HEK293 (cell line): ENCODE data around the gene PIK3R3.

ENCODE experiments used
- CTCF ChIA-PET: fragments of 350-600 bp; formaldehyde crosslinking; extraction: SDS; loops from one replicate; lab custom pipeline; 2021; ENCODE audit warnings: antibody characterized with exemption; lab: Yijun Ruan, JAX
- POLR2A ChIA-PET: fragments of 300-600 bp; formaldehyde crosslinking; extraction: SDS; loops from one replicate; lab custom pipeline; 2020; ENCODE audit warnings: antibody characterized with exemption, inconsistent platforms; lab: Yijun Ruan, JAX
- H3K27ac ChIP-seq: fragments of 200-500 bp; sonication (Bioruptor generic); 2 replicates; pipeline ENCODE4 v1.5.1; 2014; ENCODE audit warnings: low read depth, low read length, control low read depth, inconsistent platforms; ENCODE audit errors: extremely low read depth
- H3K36me3 ChIP-seq, 2 experiments: fragments of 200-500 bp in 1 of 2; sonication (Bioruptor generic) in 1 of 2; 1 replicate in 1 of 2; 2 replicates in 1 of 2; pipeline ENCODE4 v1.5.1; 2014 to 2017; ENCODE audit warnings: inconsistent platforms in 2 of 2, low read length in 2 of 2; ENCODE audit not compliant: control insufficient read depth in 2 of 2, insufficient read depth in 1 of 2
- H3K4me1 ChIP-seq: fragments of 200-500 bp; sonication (Bioruptor generic); 2 replicates; pipeline ENCODE4 v1.5.1; 2014; ENCODE audit warnings: mild to moderate bottlenecking, low read length, inconsistent platforms; ENCODE audit not compliant: control insufficient read depth, insufficient read depth
- H3K4me3 ChIP-seq: 2 replicates; pipeline ENCODE4 v1.5.1; 2011; ENCODE audit warnings: low read depth, mild to moderate bottlenecking, control low read depth, low read length, moderate library complexity
- H3K9me3 ChIP-seq: fragments of 200-500 bp; sonication (Bioruptor generic); 2 replicates; pipeline ENCODE4 v1.5.1; 2014; ENCODE audit warnings: low read depth, low read length, inconsistent platforms; ENCODE audit not compliant: control insufficient read depth, insufficient read depth
- GLIS1 ChIP-seq: fragments of 450-650 bp; formaldehyde crosslinking; IDR thresholded peaks from 2 replicates; pipeline ENCODE4 v1.5.1; 2016; ENCODE audit warnings: missing biosample characterization, missing genetic modification characterization
- HOXC10 ChIP-seq: sonication (generic); formaldehyde crosslinking; IDR thresholded peaks from 2 replicates; pipeline ENCODE4 v1.8.1; 2023; ENCODE audit warnings: mild to moderate bottlenecking, missing genetic modification reagents
- KLF8 ChIP-seq: fragments of 450-650 bp; formaldehyde crosslinking; IDR thresholded peaks from 2 replicates; pipeline ENCODE4 v1.5.1; 2016; ENCODE audit warnings: missing biosample characterization, missing genetic modification characterization
- MYNN ChIP-seq: fragments of 450-650 bp; formaldehyde crosslinking; IDR thresholded peaks from 2 replicates; pipeline ENCODE4 v1.5.1; 2016; ENCODE audit warnings: missing biosample characterization, missing genetic modification characterization, borderline replicate concordance
- REST ChIP-seq: fragments of 450-650 bp; formaldehyde crosslinking; IDR thresholded peaks from 2 replicates; pipeline ENCODE4 v1.5.1; 2016; ENCODE audit warnings: missing biosample characterization, missing genetic modification characterization
- SP2 ChIP-seq: fragments of 450-650 bp; formaldehyde crosslinking; IDR thresholded peaks from 2 replicates; pipeline ENCODE4 v1.5.1; 2016; ENCODE audit warnings: missing biosample characterization, missing genetic modification characterization
- ZBTB11 ChIP-seq: fragments of 450-650 bp; formaldehyde crosslinking; conservative IDR thresholded peaks from 2 replicates; pipeline ENCODE4 v1.5.1; 2016; ENCODE audit warnings: low read depth, missing biosample characterization, missing genetic modification characterization
- ZBTB17 ChIP-seq: fragments of 450-650 bp; formaldehyde crosslinking; IDR thresholded peaks from 2 replicates; pipeline ENCODE4 v1.5.1; 2016; ENCODE audit warnings: missing biosample characterization, missing genetic modification characterization
- ZFP69B ChIP-seq: fragments of 450-650 bp; formaldehyde crosslinking; IDR thresholded peaks from 2 replicates; pipeline ENCODE4 v1.5.1; 2016; ENCODE audit warnings: missing biosample characterization, missing genetic modification characterization
- ZNF10 ChIP-seq: fragments of 450-650 bp; formaldehyde crosslinking; IDR thresholded peaks from 2 replicates; pipeline ENCODE4 v1.5.1; 2017; ENCODE audit warnings: missing biosample characterization, missing genetic modification characterization
- ZNF132 ChIP-seq: fragments of 450-650 bp; formaldehyde crosslinking; IDR thresholded peaks from 2 replicates; pipeline ENCODE4 v1.5.1; 2017; ENCODE audit warnings: missing biosample characterization, missing genetic modification characterization, borderline replicate concordance
- ZNF202 ChIP-seq: fragments of 450-650 bp; formaldehyde crosslinking; IDR thresholded peaks from 2 replicates; pipeline ENCODE4 v1.5.1; 2016; ENCODE audit warnings: missing biosample characterization, missing genetic modification characterization, borderline replicate concordance
- ZNF248 ChIP-seq: fragments of 450-650 bp; formaldehyde crosslinking; IDR thresholded peaks from 2 replicates; pipeline ENCODE4 v1.5.1; 2017; ENCODE audit warnings: missing biosample characterization, missing genetic modification characterization
- ZNF274 ChIP-seq, 2 experiments: fragments of 200-500 bp in 1 of 2; fragments of 450-650 bp in 1 of 2; sonication (Bioruptor generic) in 1 of 2; formaldehyde crosslinking in 1 of 2; IDR thresholded peaks; 2 replicates each; pipeline versions ENCODE4 v1.5.1 to v1.6.1; 2014 to 2016; ENCODE audit warnings: borderline replicate concordance in 1 of 2, inconsistent platforms in 1 of 2, low read length in 1 of 2, missing biosample characterization in 1 of 2, missing genetic modification characterization in 1 of 2
- ZNF302 ChIP-seq: fragments of 450-650 bp; formaldehyde crosslinking; IDR thresholded peaks from 2 replicates; pipeline ENCODE4 v1.5.1; 2016; ENCODE audit warnings: missing biosample characterization, missing genetic modification characterization, low read depth
- ZNF362 ChIP-seq: fragments of 450-650 bp; formaldehyde crosslinking; IDR thresholded peaks from 2 replicates; pipeline ENCODE4 v1.5.1; 2016; ENCODE audit warnings: missing biosample characterization, missing genetic modification characterization
- ZNF391 ChIP-seq: fragments of 450-650 bp; formaldehyde crosslinking; IDR thresholded peaks from 2 replicates; pipeline ENCODE4 v1.5.1; 2016; ENCODE audit warnings: low read depth, missing biosample characterization, missing genetic modification characterization, borderline replicate concordance
- ZNF530 ChIP-seq: fragments of 450-650 bp; formaldehyde crosslinking; IDR thresholded peaks from 2 replicates; pipeline ENCODE4 v1.5.1; 2016; ENCODE audit warnings: low read depth, missing biosample characterization, missing genetic modification characterization
- ZNF548 ChIP-seq: fragments of 450-650 bp; formaldehyde crosslinking; IDR thresholded peaks from 2 replicates; pipeline ENCODE4 v1.5.1; 2016; ENCODE audit warnings: missing biosample characterization, missing genetic modification characterization
- ZNF610 ChIP-seq: fragments of 450-650 bp; formaldehyde crosslinking; IDR thresholded peaks from 2 replicates; pipeline ENCODE4 v1.5.1; 2016; ENCODE audit warnings: missing biosample characterization, missing genetic modification characterization, borderline replicate concordance
- ZNF623 ChIP-seq: fragments of 450-650 bp; formaldehyde crosslinking; IDR thresholded peaks from 2 replicates; pipeline ENCODE4 v1.5.1; 2016; ENCODE audit warnings: missing biosample characterization, missing genetic modification characterization
- ZNF639 ChIP-seq: fragments of 450-650 bp; formaldehyde crosslinking; IDR thresholded peaks from 2 replicates; pipeline ENCODE4 v1.5.1; 2016; ENCODE audit warnings: missing biosample characterization, missing genetic modification characterization
- ZNF660 ChIP-seq: fragments of 450-650 bp; IDR thresholded peaks from 2 replicates; pipeline ENCODE4 v1.5.1; 2018; ENCODE audit warnings: missing biosample characterization, mild to moderate bottlenecking, missing genetic modification characterization
- ZNF791 ChIP-seq: fragments of 450-650 bp; formaldehyde crosslinking; IDR thresholded peaks from 2 replicates; pipeline ENCODE4 v1.5.1; 2016; ENCODE audit warnings: missing biosample characterization, missing genetic modification characterization
- ZSCAN16 ChIP-seq: fragments of 450-650 bp; formaldehyde crosslinking; IDR thresholded peaks from 2 replicates; pipeline ENCODE4 v1.5.1; 2016; ENCODE audit warnings: missing biosample characterization, missing genetic modification characterization

Gene PIK3R3

GRCh38 chr1:46133181-46133658 is 791 bp upstream of the PIK3R3 start (continued):
- TF ChIP-seq ZNF362 (tag by site-specific recombination): peak; percentile 99
- TF ChIP-seq ZFP69B (tag by site-specific recombination): 0 out of 2 replicates have a peak, but pooled peaks have one; percentile 21
- TF ChIP-seq ZNF10 (tag by site-specific recombination): no peak
- peak; percentile 92 for TF ChIP-seq ZBTB11 (tag by site-specific recombination)
- TF ChIP-seq GLIS1 (tag by site-specific recombination): peak; percentile 71
- TF ChIP-seq SP2 (tag by site-specific recombination): peak; percentile 55
- no peak for TF ChIP-seq ZNF132
- peak; percentile 29; the same call in 1 of the 2 replicates for TF ChIP-seq ZNF660
- 0 out of 2 replicates have a peak, but pooled peaks have one; percentile 33 for TF ChIP-seq ZNF610 (tag by site-specific recombination)
- 0 out of 2 replicates have a peak, but pooled peaks have one; percentile 19 for TF ChIP-seq ZNF639 (tag by site-specific recombination)

- Histone ChIP-seq H3K27ac (peak overlapping the region; percentile 100), H3K4me3 (peak overlapping the region; percentile 66), H3K4me1 (peaks cover 10% of the 10 kb centered on the region), H3K9me3 (no peaks in the 10 kb centered on the region), H3K36me3 (no peaks in the 10 kb centered on the region)
- POLR2A ChIA-PET: interaction anchor here (0.6 to 1.9 kb wide), 27 partner anchors 8 to 610 kb away, joined by 3 to 20 read pairs (median 4); partner anchors contain the start of genes NASP, POMGNT1, PRDX1 and RAD54L
- CTCF ChIA-PET: interaction anchor here (0.5 to 2.4 kb wide), 10 partner anchors 9 to 96 kb away, joined by 3 to 16 read pairs (median 3); no protein-coding TSS in a partner anchor
- no peak for TF ChIP-seq KLF8 (tag by site-specific recombination)
- no peak for TF ChIP-seq ZNF791
- TF ChIP-seq ZNF302 (tag by site-specific recombination): no peak
- TF ChIP-seq ZNF391 (tag by site-specific recombination): no peak
- TF ChIP-seq ZNF530 (tag by site-specific recombination): no peak
- TF ChIP-seq ZBTB17 (tag by site-specific recombination): peak; percentile 75
- no peak for TF ChIP-seq HOXC10 (CRISPR knock-in tag)
- no peak for TF ChIP-seq ZNF623 (tag by site-specific recombination)
- TF ChIP-seq ZNF248 (tag by site-specific recombination): no peak
- TF ChIP-seq ZNF548 (tag by site-specific recombination): no peak
- no peak; the same call in 1 of the 2 replicates for TF ChIP-seq ZNF660
- TF ChIP-seq ZNF274 (IDR thresholded peaks at IDR 0.05; ENCODE audit: low read length): no peak
- TF ChIP-seq ZNF274 (tag by site-specific recombination; IDR thresholded peaks at IDR 0.05; ENCODE audit: borderline replicate concordance): no peak
- no peak for TF ChIP-seq ZSCAN16 (tag by site-specific recombination)
- no peak for TF ChIP-seq REST (tag by site-specific recombination)
- TF ChIP-seq MYNN (tag by site-specific recombination): no peak
- TF ChIP-seq ZNF202 (tag by site-specific recombination): no peak
Measured at GRCh38 chr1:46131712-46132528, 509 bp downstream of the PIK3R3 start.
